Ascending aorta (tissue), 2 donors: ENCODE data around the gene ARF3. TPM values are rescaled to one million over a fixed set of nuclear protein-coding genes. Genes with fewer than 3 reads are reported as not detected.

Experiments
- DNase-seq, 2 donors: peaks; one replicate each; pipeline ENCODE4 v3.0.0-alpha.2; 2019; ENCODE audit warnings: low spot score in 2 of 2
- H3K27ac ChIP-seq, 2 donors: fragments of 200-600 bp; sonication (generic); one replicate each; pipeline ENCODE4 v1.5.1; 2016 to 2017; ENCODE audit warnings: mild to moderate bottlenecking in 1 of 2
- H3K27me3 ChIP-seq: fragments of 200-600 bp; sonication (generic); one replicate; pipeline ENCODE4 v1.5.1; 2017
- H3K36me3 ChIP-seq, 2 donors: fragments of 200-600 bp; sonication (generic); one replicate each; pipeline ENCODE4 v1.5.1; 2016
- H3K4me1 ChIP-seq, 2 donors: fragments of 200-600 bp; sonication (generic); one replicate each; pipeline ENCODE4 v1.5.1; 2016 to 2017; ENCODE audit warnings: mild to moderate bottlenecking in 1 of 2
- H3K4me3 ChIP-seq, 2 donors: fragments of 200-600 bp; sonication (generic); one replicate each; pipeline ENCODE4 v1.5.1; 2016 to 2017; ENCODE audit warnings: mild to moderate bottlenecking in 1 of 2
- H3K9me3 ChIP-seq, 2 donors: fragments of 200-600 bp; sonication (generic); one replicate each; pipeline ENCODE4 v1.5.1; 2016
- intact Hi-C: fragments of 100-400 bp; cut with DNase I; formaldehyde crosslinking; loops from one replicate; pipeline ENCODE4 v1.15.1; 2023
- total RNA-seq: library from RNA; depleted of rRNA; stranded (reverse); fragments of >200 nt; gene quantifications from one replicate; pipeline ENCODE4 v1.1.0, GENCODE V29; 2016
- TF ChIP-seq, protein P1 (sequence below), 3 experiments: fragments of 200-600 bp in 2 of 3; fragments of 450-650 bp in 1 of 3; sonication (generic) in 2 of 3; IDR thresholded peaks; one replicate each; pipeline ENCODE4 v1.5.1; 2016 to 2019; ENCODE audit warnings: antibody characterized with exemption in 3 of 3, mild to moderate bottlenecking in 1 of 3, moderate library complexity in 1 of 3

Gene ARF3
- total RNA-seq, 1 donor from 2014 or later, result 68.4 TPM

DNA sequence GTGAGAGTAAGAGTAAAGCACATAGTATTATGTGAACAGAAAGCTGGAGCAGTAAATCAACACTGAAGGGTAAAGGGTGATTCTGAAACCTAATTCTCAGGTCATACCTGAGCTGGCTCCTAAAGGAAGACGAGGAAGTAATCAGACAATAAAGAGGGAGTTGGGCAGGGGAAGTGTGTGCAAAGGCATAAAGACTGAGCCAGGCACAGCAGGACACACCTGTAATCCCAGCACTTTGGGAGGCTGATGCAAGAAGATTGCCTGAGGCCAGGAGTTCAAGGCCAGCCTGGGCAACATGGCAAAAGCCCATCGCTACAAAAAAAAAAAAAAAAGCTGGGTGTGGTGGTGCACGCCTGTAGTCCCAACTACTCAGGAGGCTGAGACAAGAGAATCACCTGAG is 9.6 kb downstream of the ARF3 start:
- peaks cover 0 to 2% of the 10 kb centered on the region in 2 donors for H3K36me3 ChIP-seq
- intact Hi-C loops, result no loop called here

DNA sequence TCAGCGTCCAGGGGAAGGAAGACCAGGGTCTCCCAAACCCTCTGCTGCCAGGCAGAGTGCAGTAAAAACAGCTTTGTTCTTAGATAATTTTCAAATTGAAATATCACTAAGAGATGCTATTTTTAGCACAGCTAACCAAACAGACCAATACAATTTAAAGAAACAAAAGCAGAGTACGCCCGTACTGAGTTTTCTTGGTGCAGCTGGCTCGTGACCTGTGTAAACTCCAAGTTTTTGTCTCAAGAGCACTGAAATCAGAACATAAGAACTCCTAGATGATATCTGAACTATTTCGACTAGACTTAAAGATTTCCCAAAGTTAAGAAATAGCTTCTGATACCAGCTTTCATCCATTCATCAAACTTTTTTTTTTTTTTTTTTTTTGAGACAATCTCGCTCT is 10.3 kb downstream of the ARF3 start:
- DNase-seq, result no peak
- TF ChIP-seq, protein P1, sequence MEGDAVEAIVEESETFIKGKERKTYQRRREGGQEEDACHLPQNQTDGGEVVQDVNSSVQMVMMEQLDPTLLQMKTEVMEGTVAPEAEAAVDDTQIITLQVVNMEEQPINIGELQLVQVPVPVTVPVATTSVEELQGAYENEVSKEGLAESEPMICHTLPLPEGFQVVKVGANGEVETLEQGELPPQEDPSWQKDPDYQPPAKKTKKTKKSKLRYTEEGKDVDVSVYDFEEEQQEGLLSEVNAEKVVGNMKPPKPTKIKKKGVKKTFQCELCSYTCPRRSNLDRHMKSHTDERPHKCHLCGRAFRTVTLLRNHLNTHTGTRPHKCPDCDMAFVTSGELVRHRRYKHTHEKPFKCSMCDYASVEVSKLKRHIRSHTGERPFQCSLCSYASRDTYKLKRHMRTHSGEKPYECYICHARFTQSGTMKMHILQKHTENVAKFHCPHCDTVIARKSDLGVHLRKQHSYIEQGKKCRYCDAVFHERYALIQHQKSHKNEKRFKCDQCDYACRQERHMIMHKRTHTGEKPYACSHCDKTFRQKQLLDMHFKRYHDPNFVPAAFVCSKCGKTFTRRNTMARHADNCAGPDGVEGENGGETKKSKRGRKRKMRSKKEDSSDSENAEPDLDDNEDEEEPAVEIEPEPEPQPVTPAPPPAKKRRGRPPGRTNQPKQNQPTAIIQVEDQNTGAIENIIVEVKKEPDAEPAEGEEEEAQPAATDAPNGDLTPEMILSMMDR (IDR thresholded peaks at IDR 0.05), result no peak
- intact Hi-C loops, result no loop called here
- Histone ChIP-seq H3K9me3 (no peaks in the 10 kb centered on the region), H3K4me1 (no peaks in the 10 kb centered on the region), H3K36me3 (peaks cover 0 to 2% of the 10 kb centered on the region in 2 donors), H3K27ac (no peak overlapping the region), H3K27me3 (no peaks in the 10 kb centered on the region), H3K4me3 (no peak overlapping the region)

More for the DNA sequence above, 9.6 kb downstream of the ARF3 start:
- Histone ChIP-seq H3K4me3 (no peak overlapping the region), H3K27me3 (no peaks in the 10 kb centered on the region), H3K4me1 (no peaks in the 10 kb centered on the region), H3K27ac (no peak overlapping the region), H3K9me3 (no peaks in the 10 kb centered on the region)
- TF ChIP-seq, protein P1 (IDR thresholded peaks at IDR 0.05), result no peak
- no peak for DNase-seq

DNA sequence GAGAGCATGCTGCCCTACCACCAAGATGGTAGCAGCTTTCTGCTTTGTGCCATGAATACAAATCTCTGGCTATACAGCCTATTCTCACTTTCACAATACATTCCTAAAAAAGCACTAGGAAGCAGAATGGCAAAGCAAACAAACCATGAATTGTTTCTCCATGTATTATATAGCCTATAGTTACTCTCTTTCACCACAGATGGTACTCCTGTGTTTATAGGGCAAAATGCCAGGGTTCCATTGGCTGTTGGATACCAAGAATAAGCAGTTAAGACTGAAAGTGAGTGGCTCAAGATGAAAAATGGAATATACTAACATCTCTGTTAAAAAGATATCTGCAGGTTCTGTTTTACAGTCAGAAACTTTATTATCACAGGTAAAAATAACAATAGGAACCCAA is 11.1 kb downstream of the ARF3 start:
- TF ChIP-seq, protein P1 (IDR thresholded peaks at IDR 0.05), result no peak
- no peak for DNase-seq
- H3K4me1 ChIP-seq, result no peaks in the 10 kb centered on the region
- intact Hi-C loops, result no loop called here
- H3K36me3 ChIP-seq, result peaks cover 1 to 2% of the 10 kb centered on the region in 2 donors
- no peaks in the 10 kb centered on the region for H3K27me3 ChIP-seq
- H3K4me3 ChIP-seq, result no peak overlapping the region
- H3K27ac ChIP-seq, result no peak overlapping the region
- no peaks in the 10 kb centered on the region for H3K9me3 ChIP-seq

DNA sequence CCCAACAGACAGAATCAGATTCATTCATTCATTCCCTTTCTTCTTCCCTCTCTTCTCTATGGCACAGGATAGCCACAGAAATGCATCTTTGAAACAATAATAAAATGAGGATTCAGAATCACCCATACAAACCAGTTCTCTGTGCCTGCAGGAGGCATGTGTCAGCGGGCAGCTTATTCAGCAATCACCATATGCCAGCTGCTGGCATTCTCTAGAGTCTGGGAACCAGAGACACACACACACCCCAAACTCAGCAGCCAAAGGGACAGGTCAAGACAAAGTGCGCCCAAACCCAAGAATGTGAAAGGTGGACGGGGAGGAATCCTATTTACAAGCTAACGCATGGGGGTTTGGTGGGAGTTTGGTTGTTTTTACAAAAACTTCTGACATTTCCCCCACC is 14.1 kb downstream of the ARF3 start:
- TF ChIP-seq, protein P1 (IDR thresholded peaks at IDR 0.05), result no peak
- Histone ChIP-seq H3K4me1 (no peaks in the 10 kb centered on the region), H3K27ac (no peak overlapping the region), H3K27me3 (no peaks in the 10 kb centered on the region), H3K4me3 (no peak overlapping the region), H3K36me3 (peaks cover 24 to 31% of the 10 kb centered on the region in 2 donors), H3K9me3 (no peaks in the 10 kb centered on the region)
- DNase-seq, result no peak
- intact Hi-C loops, result no loop called here

DNA sequence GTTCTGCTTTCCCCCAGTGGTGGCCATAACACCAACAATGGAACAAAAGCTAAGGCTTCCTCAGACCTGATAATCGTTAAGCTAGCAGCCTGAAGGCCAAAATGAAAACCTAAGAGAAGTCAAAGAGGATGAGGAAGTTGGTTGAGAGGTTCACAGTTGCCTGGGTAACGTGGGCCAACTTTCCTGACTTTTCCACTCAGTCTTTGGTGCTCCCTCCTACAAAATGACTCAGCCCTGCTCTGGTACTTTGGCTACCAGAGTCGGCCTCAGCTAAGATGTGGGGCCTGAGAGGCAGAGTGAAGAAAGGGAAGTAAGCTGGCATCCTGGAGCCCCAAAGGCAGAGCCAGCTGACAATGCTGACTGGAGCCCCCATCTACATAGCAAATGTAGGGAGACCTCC is 17.1 kb downstream of the ARF3 start:
- Histone ChIP-seq H3K4me3 (no peak overlapping the region), H3K9me3 (no peaks in the 10 kb centered on the region), H3K27ac (no peak overlapping the region), H3K4me1 (no peaks in the 10 kb centered on the region), H3K27me3 (no peaks in the 10 kb centered on the region), H3K36me3 (peaks cover 34 to 51% of the 10 kb centered on the region in 2 donors)
- DNase-seq, result no peak
- intact Hi-C loops, result no loop called here
- TF ChIP-seq, protein P1 (IDR thresholded peaks at IDR 0.05), result no peak

DNA sequence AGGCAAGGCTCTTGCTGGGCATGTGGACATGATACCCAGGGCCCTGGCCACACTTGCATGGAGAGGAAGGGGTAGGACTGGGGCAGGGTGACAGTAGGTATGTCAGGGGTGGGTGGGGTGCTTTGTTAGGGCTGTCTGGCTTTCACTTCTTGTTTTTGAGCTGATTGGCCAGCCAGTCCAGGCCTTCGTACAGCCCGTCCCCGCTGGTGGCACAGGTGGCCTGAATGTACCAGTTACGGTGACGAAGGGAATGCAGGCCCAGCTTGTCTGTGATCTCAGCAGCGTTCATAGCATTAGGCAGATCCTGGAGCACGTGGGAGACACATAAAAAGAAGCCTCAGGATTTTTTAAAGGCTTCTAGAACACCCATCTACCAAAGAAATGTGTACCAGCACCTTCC is 18.5 kb downstream of the ARF3 start:
- no peaks in the 10 kb centered on the region for H3K4me1 ChIP-seq
- no peak for DNase-seq
- H3K27me3 ChIP-seq, result no peaks in the 10 kb centered on the region
- TF ChIP-seq, protein P1 (IDR thresholded peaks at IDR 0.05), result no peak
- H3K9me3 ChIP-seq, result no peaks in the 10 kb centered on the region
- no peak overlapping the region for H3K27ac ChIP-seq
- no peak overlapping the region for H3K4me3 ChIP-seq
- H3K36me3 ChIP-seq, result peaks cover 34 to 64% of the 10 kb centered on the region in 2 donors
- intact Hi-C loops, result no loop called here
